ENCODE measurements around the gene COA8. TPM values are rescaled to one million over a fixed set of nuclear protein-coding genes. Genes with fewer than 3 reads are reported as not detected.

Gene COA8
- total and polyA plus RNA-seq, 2 of the 13 experiments (the other 11 are each of a cell fraction or from before 2014, with no cell fraction given) = 10.9 to 25.1 TPM

GRCh38 chr14:103546652-103547454 lies 15.9 kb upstream of the COA8 start (continued):
- TF ChIP-seq U2AF2 (IDR thresholded peaks at IDR 0.05; ENCODE audit: low read depth, low read length) (no peak), HNRNPK (IDR thresholded peaks at IDR 0.05; ENCODE audit: low read depth, low read length, poor library complexity, severe bottlenecking) (no peak), ZSCAN22 (CRISPR knock-in tag; IDR thresholded peaks at IDR 0.05) (no peak), TBP (CRISPR knock-in tag; IDR thresholded peaks at IDR 0.05) (0 out of 2 replicates have a peak, but pooled peaks have one; percentile 86), ZBTB37 (CRISPR knock-in tag; IDR thresholded peaks at IDR 0.05) (no peak), ZFP36L1 (CRISPR knock-in tag; IDR thresholded peaks at IDR 0.05) (no peak), GPN1 (CRISPR knock-in tag; IDR thresholded peaks at IDR 0.05; ENCODE audit: borderline replicate concordance) (no peak), TOE1 (CRISPR knock-in tag; IDR thresholded peaks at IDR 0.05) (no peak), TFDP1 (CRISPR knock-in tag; IDR thresholded peaks at IDR 0.05; ENCODE audit: borderline replicate concordance) (no peak), ZNF326 (CRISPR knock-in tag; IDR thresholded peaks at IDR 0.05; ENCODE audit: borderline replicate concordance) (no peak), ZNF780A (CRISPR knock-in tag; IDR thresholded peaks at IDR 0.05) (no peak), PHF8 (CRISPR knock-in tag; IDR thresholded peaks at IDR 0.05) (no peak), ZEB1 (IDR thresholded peaks at IDR 0.05; ENCODE audit: insufficient replicate concordance, low read depth) (peak; percentile 35), FIP1L1 (IDR thresholded peaks at IDR 0.05; ENCODE audit: borderline replicate concordance, insufficient read depth, low read depth, low read length) (no peak), ZNF20 (CRISPR knock-in tag; IDR thresholded peaks at IDR 0.05) (no peak), DBP (CRISPR knock-in tag; IDR thresholded peaks at IDR 0.05; ENCODE audit: not compliant biosample characterization) (no peak), KDM1A (CRISPR knock-in tag; IDR thresholded peaks at IDR 0.05) (no peak), BHLHE40 (IDR thresholded peaks at IDR 0.05; ENCODE audit: low read length) (peak; percentile 47; the same call in 1 of the 2 replicates), ZNF614 (CRISPR knock-in tag; IDR thresholded peaks at IDR 0.05; ENCODE audit: borderline replicate concordance) (peak; percentile 29; the same call in 1 of the 2 replicates), KDM2A (CRISPR knock-in tag; IDR thresholded peaks at IDR 0.05; ENCODE audit: borderline replicate concordance, low read depth) (peak; percentile 74; the same call in 1 of the 2 replicates), ZBTB4 (CRISPR knock-in tag; IDR thresholded peaks at IDR 0.05; ENCODE audit: borderline replicate concordance) (no peak)

Data from HepG2 (cell line).